Central memory CD4-positive, alpha-beta T cell (primary cell): ENCODE measurements around the gene ASAP2.

Source experiments
- DNase-seq: peaks from one replicate; pipeline ENCODE4 v3.0.0; 2022

Gene ASAP2

GRCh38 chr2:9410108-9410507, 203.5 kb downstream of the ASAP2 start:
- DNase-seq = no peak

- DNase-seq = no peak
Observed at GRCh38 chr2:9412781-9413180, 206.2 kb downstream of the ASAP2 start.

GRCh38 chr2:9415516-9416169, 209.0 kb downstream of the ASAP2 start:
- no peak for DNase-seq

- no peak for DNase-seq
Observed at GRCh38 chr2:9416267-9416961, 209.8 kb downstream of the ASAP2 start.

GRCh38 chr2:9416962-9417316, 210.3 kb downstream of the ASAP2 start:
- DNase-seq = no peak

- DNase-seq = no peak
Observed at GRCh38 chr2:9417725-9418124, 211.1 kb downstream of the ASAP2 start.

- no peak for DNase-seq
Observed at GRCh38 chr2:9418746-9419145, 212.1 kb downstream of the ASAP2 start.

GRCh38 chr2:9419541-9419940, 212.9 kb downstream of the ASAP2 start:
- no peak for DNase-seq

GRCh38 chr2:9420495-9420894, 213.9 kb downstream of the ASAP2 start:
- no peak for DNase-seq

- peak; percentile 24 for DNase-seq
Observed at GRCh38 chr2:9422321-9423099, 215.9 kb downstream of the ASAP2 start.

- peak; percentile 95 for DNase-seq
Observed at GRCh38 chr2:9423100-9423921, 216.7 kb downstream of the ASAP2 start, which contains the start of the genes CPSF3 and ITGB1BP1. CPSF3 (plus strand) TSS chr2:9423654; CDS start chr2:9423774, 120 bp downstream. ITGB1BP1 (minus strand) TSS chr2:9423528; CDS start chr2:9418697, 4,831 bp downstream.

- DNase-seq = peak; percentile 33
Observed at GRCh38 chr2:9423922-9424272, 217.3 kb downstream of the ASAP2 start.

GRCh38 chr2:9424447-9425164, 218.0 kb downstream of the ASAP2 start:
- no peak for DNase-seq

GRCh38 chr2:9428965-9429577, 222.5 kb downstream of the ASAP2 start:
- DNase-seq = no peak

GRCh38 chr2:9430316-9431293, 224.0 kb downstream of the ASAP2 start:
- no peak for DNase-seq

- no peak for DNase-seq
Observed at GRCh38 chr2:9434489-9434888, 227.9 kb downstream of the ASAP2 start.

GRCh38 chr2:9439536-9439935, 232.9 kb downstream of the ASAP2 start:
- no peak for DNase-seq

GRCh38 chr2:9440058-9440727, 233.6 kb downstream of the ASAP2 start:
- no peak for DNase-seq

- no peak for DNase-seq
Observed at GRCh38 chr2:9441556-9441955, 234.9 kb downstream of the ASAP2 start.

- no peak for DNase-seq
Observed at GRCh38 chr2:9443526-9443925, 236.9 kb downstream of the ASAP2 start.
